GM12878 (cell line): ENCODE results near the gene UBAP2. TPM values are rescaled to one million over a fixed set of nuclear protein-coding genes. Genes with fewer than 3 reads are reported as not detected.

Experiments used
- ASH2L ChIP-seq: fragments of 300-600, 200-600 bp; sonication (generic); IDR thresholded peaks from 2 replicates; pipeline ENCODE4 v1.6.1; 2017; ENCODE audit warnings: low read depth, mild to moderate bottlenecking, borderline replicate concordance
- BACH1 ChIP-seq: fragments of 450-650 bp; IDR thresholded peaks from 2 replicates; pipeline ENCODE4 v1.6.1; 2017; ENCODE audit warnings: mild to moderate bottlenecking, borderline replicate concordance
- BRCA1 ChIP-seq: IDR thresholded peaks from 2 replicates; pipeline ENCODE4 v1.6.1; 2011; ENCODE audit warnings: low read depth, low read length, improper control_type of control experiment
- CBFB ChIP-seq: IDR thresholded peaks from 2 replicates; pipeline ENCODE4 v1.6.1; 2016; ENCODE audit warnings: antibody characterized with exemption, low read depth
- E2F8 ChIP-seq: fragments of 450-650 bp; IDR thresholded peaks from 2 replicates; pipeline ENCODE4 v1.6.1; 2018; ENCODE audit warnings: mild to moderate bottlenecking, low read depth, moderate library complexity; ENCODE audit not compliant: partially characterized antibody
- ELK1 ChIP-seq: IDR thresholded peaks from 2 replicates; pipeline ENCODE4 v1.6.1; 2012; ENCODE audit warnings: low read depth, low read length, improper control_type of control experiment
- EP300 ChIP-seq, 2 experiments: fragments of 150-350 bp in 1 of 2; IDR thresholded peaks; 2 replicates each; pipeline ENCODE4 v1.6.1; 2011 to 2012; ENCODE audit warnings: low read depth in 2 of 2, low read length in 2 of 2, borderline replicate concordance in 1 of 2, improper control_type of control experiment in 1 of 2, inconsistent platforms in 1 of 2; ENCODE audit not compliant: control insufficient read depth in 1 of 2
- FOXK2 ChIP-seq: fragments of 450-650 bp; IDR thresholded peaks from 2 replicates; pipeline ENCODE4 v1.6.1; 2017; ENCODE audit warnings: mild to moderate bottlenecking, moderate library complexity
- IKZF1 ChIP-seq: fragments of 450-650 bp; conservative IDR thresholded peaks from 2 replicates; pipeline ENCODE4 v1.6.1; 2017; ENCODE audit warnings: antibody characterized with exemption, mild to moderate bottlenecking
- IRF3 ChIP-seq: fragments of 450-650 bp; IDR thresholded peaks from 2 replicates; pipeline ENCODE4 v1.6.1; 2014; ENCODE audit warnings: mild to moderate bottlenecking
- KLF5 ChIP-seq: fragments of 450-650 bp; IDR thresholded peaks from 2 replicates; pipeline ENCODE4 v1.6.1; 2014; ENCODE audit warnings: mild to moderate bottlenecking; ENCODE audit not compliant: partially characterized antibody
- NFYA ChIP-seq: IDR thresholded peaks from 2 replicates; pipeline ENCODE4 v1.6.1; 2011; ENCODE audit warnings: low read depth, mild to moderate bottlenecking, low read length, improper control_type of control experiment, borderline replicate concordance
- NKRF ChIP-seq: fragments of 450-650 bp; conservative IDR thresholded peaks from 2 replicates; pipeline ENCODE4 v1.6.1; 2017; ENCODE audit warnings: mild to moderate bottlenecking, moderate library complexity
- PAX5 ChIP-seq: IDR thresholded peaks from 2 replicates; pipeline ENCODE4 v1.6.1; 2011; ENCODE audit warnings: low read depth, low read length, borderline replicate concordance
- PKNOX1 ChIP-seq: fragments of 450-650 bp; IDR thresholded peaks from 2 replicates; pipeline ENCODE4 v1.6.1; 2016; ENCODE audit warnings: mild to moderate bottlenecking
- PML ChIP-seq: IDR thresholded peaks from 2 replicates; pipeline ENCODE4 v1.6.1; 2012; ENCODE audit warnings: low read length, inconsistent platforms
- POU2F2 ChIP-seq: IDR thresholded peaks from 3 replicates; pipeline ENCODE4 v1.6.1; 2011; ENCODE audit warnings: low read depth, mild to moderate bottlenecking, low read length, borderline replicate concordance
- SMAD5 ChIP-seq: IDR thresholded peaks from 2 replicates; pipeline ENCODE4 v1.6.1; 2016; ENCODE audit warnings: antibody characterized with exemption, low read depth
- SMARCA5 ChIP-seq: fragments of 450-650 bp; IDR thresholded peaks from 2 replicates; pipeline ENCODE4 v1.6.1; 2017; ENCODE audit warnings: mild to moderate bottlenecking
- SREBF2 ChIP-seq: IDR thresholded peaks from 2 replicates; pipeline ENCODE4 v1.6.1; 2012; ENCODE audit warnings: mild to moderate bottlenecking, low read length
- ZBED1 ChIP-seq: IDR thresholded peaks from 2 replicates; pipeline ENCODE4 v1.6.1; 2016; ENCODE audit warnings: borderline replicate concordance
- ZNF384 ChIP-seq: IDR thresholded peaks from 2 replicates; pipeline ENCODE4 v1.6.1; 2012; ENCODE audit warnings: low read depth, mild to moderate bottlenecking, low read length, improper control_type of control experiment, borderline replicate concordance
- polyA plus RNA-seq, 11 experiments: library from polyadenylated mRNA; depleted of rRNA in 4 of 11; unstranded in 6 of 11; stranded (reverse) in 5 of 11; fragments of >200 nt; fragmentation: Nextera tagmentation in 4 of 11; fragmentation: Illumina TruSeq in 1 of 11; extraction: Ambion mirVana in 4 of 11; extraction: Trizol in 1 of 11; gene quantifications; 1 replicate in 1 of 11; 2 replicates in 10 of 11; pipeline versions ENCODE4 v1.2.1 to v1.2.3, GENCODE V29; 2011 to 2016; ENCODE audit warnings: inconsistent platforms in 2 of 11, missing spikeins in 2 of 11, low read depth in 1 of 11
- total RNA-seq, 4 experiments: library from RNA; depleted of rRNA in 3 of 4; stranded (reverse); fragments of >200 nt in 3 of 4; fragmentation: Illumina TruSeq in 1 of 4; extraction: Trizol in 1 of 4; gene quantifications; 2 replicates each; pipeline versions ENCODE4 v1.2.1 to v1.2.3, GENCODE V29; 2013 to 2021

Gene UBAP2
- total and polyA plus RNA-seq, 10 of the 15 experiments (the other 5 are each of a cell fraction or from before 2014, with no cell fraction given): 8.5 to 48.2 (median 28.1) TPM

- TF ChIP-seq IRF3 (peak; percentile 72), ASH2L (peak; percentile 76; the same call in 1 of the 2 replicates), ELK1 (peak; percentile 11; the same call in 1 of the 2 replicates), POU2F2 (peak; percentile 78; the same call in 2 of the 3 replicates), IKZF1 (peak; percentile 93), CBFB (peak; percentile 66), E2F8 (peak; percentile 93), ZBED1 (no peak), FOXK2 (peak; percentile 85), PKNOX1 (no peak), BRCA1 (no peak), EP300 (IDR thresholded peaks at IDR 0.05; ENCODE audit: borderline replicate concordance in 1 of 2, control insufficient read depth in 1 of 2, low read depth in 2 of 2, low read length in 2 of 2) (peak in 1 of 2 experiments; percentile 14; a peak in 1 of 4 replicates), KLF5 (no peak), SREBF2 (no peak), SMARCA5 (peak; percentile 46; the same call in 1 of the 2 replicates), ZNF384 (no peak), PML (peak; percentile 93), NFYA (no peak), NKRF (peak; percentile 86), PAX5 (peak; percentile 66), SMAD5 (no peak), BACH1 (peak; percentile 56)
Measured at GRCh38 chr9:34048727-34049629, at the start of gene UBAP2 (continued).
